Measurements from ENCODE around the gene PIP4K2C.
"Not testable (repeated sequence)": the region's sequence is repeated elsewhere in the genome, so short reads cannot be mapped to it uniquely, and the experiment has no call there.

PIP4K2C gene

GRCh38 chr12:57582440-57582839 is 8.6 kb upstream of the PIP4K2C start:
- Histone ChIP-seq H3K36me3 (ENCODE audit: insufficient read depth, low read length) (peaks cover 49% of the 10 kb centered on the region), H3K27me3 (ENCODE audit: insufficient read depth, low read length) (no peaks in the 10 kb centered on the region), H3K4me1 (ENCODE audit: insufficient read depth, low read length) (no peaks in the 10 kb centered on the region), H2AFZ (ENCODE audit: low read depth, low read length) (no peak overlapping the region), H3K9me3 (ENCODE audit: low read length) (no peaks in the 10 kb centered on the region), H3K4me3 (ENCODE audit: low read length) (no peak overlapping the region)

DNA sequence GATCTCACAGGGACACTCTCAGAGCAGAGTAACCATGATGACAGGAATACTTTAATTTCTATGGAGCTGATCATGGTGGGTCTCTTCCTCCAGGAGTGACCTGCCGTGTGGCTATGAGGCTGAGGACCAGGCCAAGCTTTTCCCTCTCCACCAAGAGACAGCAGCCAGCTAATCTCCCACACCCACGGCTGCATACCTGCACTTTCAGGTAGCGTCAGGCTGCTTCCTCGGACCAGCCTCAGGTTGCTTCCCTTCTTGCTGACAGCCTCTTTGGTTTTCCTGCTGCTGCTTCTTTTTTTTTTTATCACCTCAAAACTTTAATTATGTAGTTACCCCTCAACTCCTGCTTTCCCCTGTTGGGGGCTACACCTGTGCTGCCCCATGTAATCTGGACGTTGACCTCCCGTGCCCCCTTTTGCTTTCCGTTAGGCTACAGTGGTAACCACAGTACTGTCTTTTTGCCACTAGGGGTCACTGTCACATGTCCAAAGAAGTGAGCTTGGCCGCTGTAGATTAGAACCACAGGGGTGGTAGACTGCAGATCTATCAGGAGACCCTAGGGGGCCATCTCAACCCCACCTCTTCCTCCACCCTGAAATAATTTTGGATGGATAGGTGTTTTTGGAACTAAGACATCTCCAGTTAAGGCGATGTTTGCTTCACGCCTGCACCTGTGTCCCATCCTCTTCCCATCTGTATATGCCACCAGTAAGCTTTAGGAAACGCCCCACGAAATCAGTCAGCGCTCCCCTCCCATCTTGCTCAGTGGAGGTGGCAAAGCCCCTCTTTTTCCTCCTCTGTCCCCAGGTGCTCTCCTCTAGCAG is 7.8 kb upstream of the PIP4K2C start:
- Histone ChIP-seq H3K9me3 (ENCODE audit: low read length) (no peaks in the 10 kb centered on the region), H3K27me3 (ENCODE audit: insufficient read depth, low read length) (no peaks in the 10 kb centered on the region), H3K4me1 (ENCODE audit: insufficient read depth, low read length) (no peaks in the 10 kb centered on the region), H3K36me3 (ENCODE audit: insufficient read depth, low read length) (peaks cover 42% of the 10 kb centered on the region), H2AFZ (ENCODE audit: low read depth, low read length) (no peak overlapping the region), H3K4me3 (ENCODE audit: low read length) (no peak overlapping the region)

DNA sequence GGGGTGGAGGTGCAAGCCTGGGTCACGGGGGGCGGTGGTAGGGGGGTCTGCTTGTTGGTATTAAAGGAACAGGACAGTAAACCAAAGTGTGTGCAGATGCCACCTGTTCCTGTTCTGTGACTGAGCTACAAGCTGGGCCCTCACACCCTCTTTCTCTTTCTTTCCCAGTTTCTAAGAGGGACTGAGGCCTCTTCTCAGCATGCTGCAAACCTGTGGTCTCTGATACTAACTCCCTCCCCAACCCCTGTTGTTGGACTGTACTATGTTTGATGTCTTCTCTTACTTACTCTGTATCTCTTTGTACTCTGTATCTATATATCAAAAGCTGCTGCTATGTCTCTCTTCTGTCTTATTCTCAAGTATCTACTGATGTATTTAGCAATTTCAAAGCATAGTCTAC is 6.9 kb upstream of the PIP4K2C start:
- no peaks in the 10 kb centered on the region for H3K9me3 ChIP-seq (ENCODE audit: low read length)
- no peak overlapping the region for H2AFZ ChIP-seq (ENCODE audit: low read depth, low read length)
- H3K4me3 ChIP-seq (ENCODE audit: low read length): no peak overlapping the region
- H3K36me3 ChIP-seq (ENCODE audit: insufficient read depth, low read length): peaks cover 38% of the 10 kb centered on the region
- no peaks in the 10 kb centered on the region for H3K4me1 ChIP-seq (ENCODE audit: insufficient read depth, low read length)
- H3K27me3 ChIP-seq (ENCODE audit: insufficient read depth, low read length): no peaks in the 10 kb centered on the region

DNA sequence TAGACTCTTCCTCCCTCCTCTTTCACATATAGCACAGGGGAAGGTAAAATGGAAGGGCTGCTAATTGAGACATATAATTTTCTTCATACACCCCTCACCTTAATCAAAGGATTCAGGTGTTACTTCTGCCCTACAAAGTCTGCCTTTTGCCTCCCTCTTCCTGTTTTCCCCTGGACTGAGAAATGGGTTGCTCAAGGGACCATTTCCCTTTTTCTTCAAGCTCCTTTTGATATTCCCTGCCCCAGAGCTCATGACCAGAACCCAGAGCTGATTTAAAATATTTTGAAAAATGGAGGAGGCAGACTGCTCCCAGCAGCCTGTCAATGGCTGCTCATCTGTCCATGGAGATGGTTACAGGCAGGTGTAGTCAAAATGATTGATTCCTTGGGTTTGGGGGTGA is 6.3 kb upstream of the PIP4K2C start:
- H3K4me1 ChIP-seq (ENCODE audit: insufficient read depth, low read length): no peaks in the 10 kb centered on the region
- peaks cover 34% of the 10 kb centered on the region for H3K36me3 ChIP-seq (ENCODE audit: insufficient read depth, low read length)
- no peaks in the 10 kb centered on the region for H3K9me3 ChIP-seq (ENCODE audit: low read length)
- H2AFZ ChIP-seq (ENCODE audit: low read depth, low read length): no peak overlapping the region
- no peak overlapping the region for H3K4me3 ChIP-seq (ENCODE audit: low read length)
- H3K27me3 ChIP-seq (ENCODE audit: insufficient read depth, low read length): no peaks in the 10 kb centered on the region

DNA sequence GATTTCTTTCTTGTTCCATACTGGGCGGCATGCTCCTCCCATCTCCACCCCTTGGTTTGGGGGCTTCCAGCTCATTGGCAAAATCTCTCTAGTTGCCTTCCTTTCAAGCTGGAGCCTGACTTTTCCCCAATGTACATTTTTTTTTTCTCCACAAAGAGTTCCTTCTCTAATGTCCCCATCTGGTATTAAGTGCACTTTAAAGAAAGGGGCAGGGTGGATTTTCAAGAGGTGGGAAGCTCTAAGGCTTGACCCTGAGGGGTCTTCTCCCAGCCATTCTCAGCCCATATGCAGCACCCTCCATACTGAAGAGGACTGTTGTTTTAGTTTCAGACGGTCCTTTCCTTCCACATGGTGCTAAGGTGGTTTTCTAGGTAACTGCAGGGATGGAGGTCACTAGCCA is 5.8 kb upstream of the PIP4K2C start:
- no peak overlapping the region for H2AFZ ChIP-seq (ENCODE audit: low read depth, low read length)
- H3K36me3 ChIP-seq (ENCODE audit: insufficient read depth, low read length): peaks cover 30% of the 10 kb centered on the region
- no peaks in the 10 kb centered on the region for H3K4me1 ChIP-seq (ENCODE audit: insufficient read depth, low read length)
- no peaks in the 10 kb centered on the region for H3K27me3 ChIP-seq (ENCODE audit: insufficient read depth, low read length)
- H3K4me3 ChIP-seq (ENCODE audit: low read length): no peak overlapping the region
- H3K9me3 ChIP-seq (ENCODE audit: low read length): no peaks in the 10 kb centered on the region

DNA sequence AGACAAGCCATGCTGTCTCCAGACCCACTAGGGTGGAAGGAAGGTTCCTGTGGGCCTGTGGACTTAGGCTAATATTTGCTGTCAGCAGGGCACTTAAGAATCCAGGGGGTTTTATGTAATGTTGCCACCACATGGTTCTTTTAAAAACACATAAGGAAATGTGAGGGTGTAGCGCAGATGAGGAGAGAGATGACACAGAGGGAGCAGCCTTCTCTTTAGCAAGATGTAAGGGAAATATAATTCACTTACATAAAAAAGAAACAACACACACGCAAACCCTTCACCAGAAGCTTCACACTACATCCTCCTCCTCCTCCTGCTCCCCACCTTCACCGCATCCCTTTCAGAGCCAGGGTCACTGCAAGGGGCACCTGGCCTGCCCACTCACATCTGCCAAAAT is 4.9 kb upstream of the PIP4K2C start:
- Histone ChIP-seq H3K4me3 (ENCODE audit: low read length) (no peak overlapping the region), H3K27me3 (ENCODE audit: insufficient read depth, low read length) (no peaks in the 10 kb centered on the region), H3K36me3 (ENCODE audit: insufficient read depth, low read length) (peaks cover 22% of the 10 kb centered on the region), H3K4me1 (ENCODE audit: insufficient read depth, low read length) (peaks cover 3% of the 10 kb centered on the region), H2AFZ (ENCODE audit: low read depth, low read length) (no peak overlapping the region), H3K9me3 (ENCODE audit: low read length) (no peaks in the 10 kb centered on the region)

GRCh38 chr12:57586832-57587429 is 4.1 kb upstream of the PIP4K2C start:
- no peak overlapping the region for H3K4me3 ChIP-seq (ENCODE audit: low read length)
- H3K27me3 ChIP-seq (ENCODE audit: insufficient read depth, low read length): no peaks in the 10 kb centered on the region
- no peak overlapping the region for H2AFZ ChIP-seq (ENCODE audit: low read depth, low read length)
- peaks cover 13% of the 10 kb centered on the region for H3K36me3 ChIP-seq (ENCODE audit: insufficient read depth, low read length)
- H3K9me3 ChIP-seq (ENCODE audit: low read length): no peaks in the 10 kb centered on the region
- H3K4me1 ChIP-seq (ENCODE audit: insufficient read depth, low read length): peaks cover 8% of the 10 kb centered on the region

- H3K4me1 ChIP-seq (ENCODE audit: insufficient read depth, low read length): peaks cover 11% of the 10 kb centered on the region
- not testable (repeated sequence) for H3K27me3 ChIP-seq (ENCODE audit: insufficient read depth, low read length); H3K36me3 ChIP-seq (ENCODE audit: insufficient read depth, low read length); H3K4me3 ChIP-seq (ENCODE audit: low read length); H2AFZ ChIP-seq (ENCODE audit: low read depth, low read length); H3K9me3 ChIP-seq (ENCODE audit: low read length)
Observed at GRCh38 chr12:57588951-57589610, 1.9 kb upstream of the PIP4K2C start.

DNA sequence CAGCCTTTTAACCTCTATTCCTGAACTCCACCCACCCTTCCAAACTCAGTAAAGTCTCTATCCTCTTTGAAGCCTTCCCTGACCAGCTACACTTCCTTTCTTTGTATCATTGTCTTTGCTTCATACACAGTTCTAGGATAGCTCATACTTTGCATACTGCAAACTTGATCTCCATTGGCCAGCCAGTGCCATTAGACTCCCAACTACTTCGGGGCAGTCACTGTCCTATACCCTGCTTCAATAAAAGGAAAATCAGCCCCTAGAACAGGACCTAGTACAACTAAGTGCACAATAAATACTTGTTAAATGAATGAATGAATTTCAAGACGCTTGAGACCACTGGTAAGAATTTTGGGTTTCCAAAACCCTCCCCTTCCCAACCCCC is 521 bp upstream of the PIP4K2C start:
- Histone ChIP-seq H2AFZ (ENCODE audit: low read depth, low read length) (peak overlapping the region; percentile 87), H3K9me3 (ENCODE audit: low read length) (no peaks in the 10 kb centered on the region), H3K4me1 (ENCODE audit: insufficient read depth, low read length) (peaks cover 11% of the 10 kb centered on the region), H3K27me3 (ENCODE audit: insufficient read depth, low read length) (no peaks in the 10 kb centered on the region), H3K4me3 (ENCODE audit: low read length) (peak overlapping the region; percentile 89), H3K36me3 (ENCODE audit: insufficient read depth, low read length) (peaks cover 10% of the 10 kb centered on the region)

DNA sequence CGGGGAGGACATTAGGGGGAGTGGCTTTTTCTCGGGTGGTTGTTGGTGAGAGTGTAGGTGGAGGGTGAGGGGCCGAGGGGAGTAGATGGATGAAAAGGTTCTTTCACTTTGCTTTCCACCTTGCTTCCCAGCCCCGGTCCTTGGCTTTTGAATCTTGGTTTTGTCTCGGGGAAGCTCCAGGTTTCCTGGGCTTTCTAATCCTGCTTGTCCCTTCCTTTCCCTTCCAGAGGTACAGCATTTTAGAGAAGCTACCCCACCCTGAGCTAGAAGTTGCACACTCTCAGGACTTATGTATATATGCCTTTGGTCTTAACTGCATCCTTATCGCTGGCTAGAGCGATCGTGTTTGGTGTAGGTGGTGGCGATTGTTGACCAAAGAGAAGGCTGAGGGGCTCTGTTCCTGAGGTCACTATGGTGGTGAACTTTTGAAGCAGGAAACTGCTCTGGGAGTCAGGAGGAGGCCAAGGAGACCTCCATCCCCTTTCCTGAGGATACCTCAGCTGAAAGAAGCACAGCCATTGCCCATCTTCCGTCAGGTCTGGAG is 862 bp downstream of the PIP4K2C start:
- Histone ChIP-seq H2AFZ (ENCODE audit: low read depth, low read length) (peak overlapping the region; percentile 87), H3K9me3 (ENCODE audit: low read length) (no peaks in the 10 kb centered on the region), H3K36me3 (ENCODE audit: insufficient read depth, low read length) (peaks cover 13% of the 10 kb centered on the region), H3K27me3 (ENCODE audit: insufficient read depth, low read length) (no peaks in the 10 kb centered on the region), H3K4me3 (ENCODE audit: low read length) (peak overlapping the region; percentile 89), H3K4me1 (ENCODE audit: insufficient read depth, low read length) (peaks cover 11% of the 10 kb centered on the region)

GRCh38 chr12:57592551-57593165 is 1.7 kb downstream of the PIP4K2C start:
- H3K4me3 ChIP-seq (ENCODE audit: low read length): no peak overlapping the region
- peaks cover 12% of the 10 kb centered on the region for H3K36me3 ChIP-seq (ENCODE audit: insufficient read depth, low read length)
- peaks cover 11% of the 10 kb centered on the region for H3K4me1 ChIP-seq (ENCODE audit: insufficient read depth, low read length)
- H3K27me3 ChIP-seq (ENCODE audit: insufficient read depth, low read length): no peaks in the 10 kb centered on the region
- no peaks in the 10 kb centered on the region for H3K9me3 ChIP-seq (ENCODE audit: low read length)
- H2AFZ ChIP-seq (ENCODE audit: low read depth, low read length): no peak overlapping the region

DNA sequence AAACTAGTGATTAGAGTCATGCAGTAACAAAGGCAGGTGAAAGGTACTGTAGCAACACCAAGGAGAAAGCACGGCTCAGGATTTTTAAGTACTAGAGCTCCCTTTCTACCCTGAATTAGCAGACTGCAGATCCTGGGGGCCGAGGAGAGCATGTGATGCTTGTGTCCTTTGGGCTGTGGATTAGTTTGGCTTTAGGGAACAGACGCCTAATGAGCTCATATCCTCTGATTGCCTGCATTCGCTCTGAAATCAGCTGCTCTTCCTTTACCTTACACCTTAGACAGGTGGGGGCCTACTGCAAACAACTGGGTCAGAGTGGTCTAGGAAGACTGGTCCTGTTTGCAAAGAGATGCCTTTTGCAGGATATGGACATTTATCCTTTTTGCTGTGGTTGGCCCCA is 2.2 kb downstream of the PIP4K2C start:
- Histone ChIP-seq H3K27me3 (ENCODE audit: insufficient read depth, low read length) (no peaks in the 10 kb centered on the region), H2AFZ (ENCODE audit: low read depth, low read length) (no peak overlapping the region), H3K4me3 (ENCODE audit: low read length) (no peak overlapping the region), H3K36me3 (ENCODE audit: insufficient read depth, low read length) (peaks cover 12% of the 10 kb centered on the region), H3K9me3 (ENCODE audit: low read length) (no peaks in the 10 kb centered on the region), H3K4me1 (ENCODE audit: insufficient read depth, low read length) (peaks cover 11% of the 10 kb centered on the region)

- no peak overlapping the region for H2AFZ ChIP-seq (ENCODE audit: low read depth, low read length)
- peaks cover 50% of the 10 kb centered on the region for H3K36me3 ChIP-seq (ENCODE audit: insufficient read depth, low read length)
- H3K27me3 ChIP-seq (ENCODE audit: insufficient read depth, low read length): no peaks in the 10 kb centered on the region
- peaks cover 18% of the 10 kb centered on the region for H3K4me1 ChIP-seq (ENCODE audit: insufficient read depth, low read length)
- H3K9me3 ChIP-seq (ENCODE audit: low read length): no peaks in the 10 kb centered on the region
- H3K4me3 ChIP-seq (ENCODE audit: low read length): no peak overlapping the region
Observed at GRCh38 chr12:57600395-57600794, 9.4 kb downstream of the PIP4K2C start.

Data from neuron (in vitro differentiated cells).